GM23248 (cell line): Measurements from ENCODE around the gene PTGR3. TPM values are rescaled to one million over a fixed set of nuclear protein-coding genes. Genes with fewer than 3 reads are reported as not detected.

Source experiments
- DNase-seq: peaks from one replicate; pipeline ENCODE4 v3.0.0-alpha.2; 2015
- H2AFZ ChIP-seq: fragments of 200-600 bp; sonication (generic); 2 replicates; pipeline ENCODE4 v1.6.1; 2016; ENCODE audit warnings: antibody characterized with exemption
- H3F3A ChIP-seq: fragments of 200-600 bp; sonication (generic); 2 replicates; pipeline ENCODE4 v1.6.1; 2016; ENCODE audit warnings: mild to moderate bottlenecking, antibody characterized with exemption, mixed run types; ENCODE audit not compliant: insufficient read depth
- H3K27ac ChIP-seq: fragments of 200-600 bp; sonication (generic); 2 replicates; pipeline ENCODE4 v1.5.1; 2016; ENCODE audit warnings: mild to moderate bottlenecking
- H3K27me3 ChIP-seq: fragments of 200-600 bp; sonication (generic); replicated peaks from 2 replicates; pipeline ENCODE4 v1.6.1; 2016; ENCODE audit warnings: mild to moderate bottlenecking; ENCODE audit not compliant: insufficient read depth
- H3K36me3 ChIP-seq: fragments of 200-600 bp; sonication (generic); 2 replicates; pipeline ENCODE4 v1.6.1; 2016; ENCODE audit warnings: low read depth, mild to moderate bottlenecking
- H3K4me1 ChIP-seq: fragments of 200-600 bp; sonication (generic); 2 replicates; pipeline ENCODE4 v1.6.1; 2016; ENCODE audit warnings: mild to moderate bottlenecking; ENCODE audit not compliant: insufficient read depth
- H3K4me2 ChIP-seq: fragments of 200-600 bp; sonication (generic); one replicate; pipeline ENCODE4 v1.6.1; 2016; ENCODE audit warnings: mild to moderate bottlenecking; ENCODE audit not compliant: unreplicated experiment
- H3K4me3 ChIP-seq: fragments of 200-600 bp; sonication (generic); 2 replicates; pipeline ENCODE4 v1.5.1; 2016; ENCODE audit warnings: mild to moderate bottlenecking
- H3K79me2 ChIP-seq: fragments of 200-600 bp; sonication (generic); 2 replicates; pipeline ENCODE4 v1.6.1; 2016; ENCODE audit warnings: mild to moderate bottlenecking; ENCODE audit not compliant: insufficient read depth
- H3K9ac ChIP-seq: fragments of 200-600 bp; sonication (generic); 2 replicates; pipeline ENCODE4 v1.6.1; 2016; ENCODE audit warnings: mild to moderate bottlenecking
- H3K9me2 ChIP-seq: fragments of 200-600 bp; sonication (generic); 2 replicates; pipeline ENCODE4 v1.6.1; 2016; ENCODE audit warnings: mixed run types, mild to moderate bottlenecking, moderate library complexity; ENCODE audit not compliant: insufficient read depth
- H3K9me3 ChIP-seq: fragments of 200-600 bp; sonication (generic); one replicate; pipeline ENCODE4 v1.6.1; 2017; ENCODE audit warnings: low read depth
- H4K20me1 ChIP-seq: fragments of 200-600 bp; sonication (generic); 2 replicates; pipeline ENCODE4 v1.6.0; 2016; ENCODE audit not compliant: insufficient read depth
- EZH2 ChIP-seq: fragments of 200-600 bp; sonication (generic); IDR thresholded peaks from 2 replicates; pipeline ENCODE4 v1.6.1; 2018; ENCODE audit warnings: antibody characterized with exemption, mild to moderate bottlenecking; ENCODE audit not compliant: insufficient read depth, poor library complexity, severe bottlenecking
- EZH2phosphoT487 ChIP-seq: fragments of 200-600 bp; sonication (generic); IDR thresholded peaks from 2 replicates; pipeline ENCODE4 v1.6.1; 2018; ENCODE audit warnings: antibody characterized with exemption, moderate library complexity, mild to moderate bottlenecking, low read depth; ENCODE audit not compliant: insufficient read depth
- WGBS, 2 experiments: methylation state at CpG; one replicate each; pipeline ENCODE4 v1.1.6; 2015 to 2017; ENCODE audit warnings: low lambda C conversion rate in 2 of 2, low coverage in 1 of 2; ENCODE audit errors: missing lambda C conversion rate in 2 of 2; 5-methylcytosine and 5-hydroxymethylcytosine counted together
- in situ Hi-C: fragments of 300-500 bp; cut with MboI; formaldehyde crosslinking; loops from 2 replicates; pipeline ENCODE4 v1.15.0; 2020
- polyA plus RNA-seq: library from polyadenylated mRNA; unstranded; fragments of >200 nt; fragmentation: Nextera tagmentation; extraction: Ambion mirVana; gene quantifications from 2 replicates; pipeline ENCODE4 v1.2.1, GENCODE V29; 2016
- total RNA-seq: library from RNA; depleted of rRNA; stranded (reverse); fragments of >200 nt; shearing (Covaris generic); gene quantifications from 2 replicates; pipeline ENCODE4 v1.2.3, GENCODE V29; 2014

PTGR3 gene
- total and polyA plus RNA-seq, 2 experiments from 2014 or later = 10.2 to 21.3 TPM

- Histone ChIP-seq H3K27me3 (no peaks in the 10 kb centered on the region), H2AFZ (no peak overlapping the region), H3K4me2 (no peak overlapping the region), H3K4me3 (no peak overlapping the region), H3K36me3 (no peaks in the 10 kb centered on the region; the same call in 1 of the 2 replicates), H3K9ac (no peak overlapping the region), H3F3A (no peaks in the 10 kb centered on the region), H3K79me2 (peaks cover 45% of the 10 kb centered on the region), H3K27ac (no peak overlapping the region), H3K4me1 (no peaks in the 10 kb centered on the region), H4K20me1 (no peaks in the 10 kb centered on the region), H3K9me2 (no peaks in the 10 kb centered on the region), H3K9me3 (no peaks in the 10 kb centered on the region)
- no peak for DNase-seq
- in situ Hi-C loops = no loop called here
- 93 to 96% methylated on average over 10 of the region's 10 CpGs for WGBS, 2 experiments
- TF ChIP-seq EZH2phosphoT487 = no peak
- no peak for TF ChIP-seq EZH2
Observed at GRCh38 chr18:75238786-75239185, 29.8 kb upstream of the PTGR3 start.

GRCh38 chr18:75238100-75238499 is 29.2 kb upstream of the PTGR3 start:
- Histone ChIP-seq H3K4me3 (no peak overlapping the region), H3K27me3 (no peaks in the 10 kb centered on the region), H3K4me2 (no peak overlapping the region), H3K36me3 (no peaks in the 10 kb centered on the region; the same call in 1 of the 2 replicates), H3K4me1 (no peaks in the 10 kb centered on the region), H3K27ac (no peak overlapping the region), H3F3A (no peaks in the 10 kb centered on the region), H3K79me2 (peaks cover 38% of the 10 kb centered on the region), H4K20me1 (no peaks in the 10 kb centered on the region), H2AFZ (no peak overlapping the region), H3K9me2 (no peaks in the 10 kb centered on the region), H3K9me3 (no peaks in the 10 kb centered on the region), H3K9ac (no peak overlapping the region)
- WGBS, 2 experiments = 84 to 85% methylated on average over 13 of the region's 13 CpGs
- in situ Hi-C loops = no loop called here
- TF ChIP-seq EZH2phosphoT487 = no peak
- TF ChIP-seq EZH2 = no peak
- DNase-seq = no peak

DNA sequence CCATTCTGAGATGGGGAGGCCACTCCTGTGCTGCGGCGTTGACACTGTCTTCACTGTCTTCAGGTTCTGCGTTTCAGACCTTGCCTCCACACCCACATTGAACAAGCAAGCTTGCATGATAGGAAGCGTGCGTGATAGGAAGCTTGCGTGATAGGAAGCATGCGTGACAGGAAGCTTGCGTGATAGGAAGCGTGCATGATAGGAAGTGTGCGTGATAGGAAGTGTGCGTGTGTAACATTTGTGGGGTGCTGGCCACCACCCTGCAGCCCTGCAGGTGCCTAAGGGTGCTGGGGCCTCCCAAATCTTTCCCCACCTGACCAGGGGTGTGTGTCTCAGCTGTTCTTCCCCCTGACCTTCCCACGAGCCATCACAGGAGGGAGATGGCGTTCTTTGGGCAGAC is 27.0 kb upstream of the PTGR3 start:
- H2AFZ ChIP-seq = no peak overlapping the region
- in situ Hi-C loops = no loop called here

DNA sequence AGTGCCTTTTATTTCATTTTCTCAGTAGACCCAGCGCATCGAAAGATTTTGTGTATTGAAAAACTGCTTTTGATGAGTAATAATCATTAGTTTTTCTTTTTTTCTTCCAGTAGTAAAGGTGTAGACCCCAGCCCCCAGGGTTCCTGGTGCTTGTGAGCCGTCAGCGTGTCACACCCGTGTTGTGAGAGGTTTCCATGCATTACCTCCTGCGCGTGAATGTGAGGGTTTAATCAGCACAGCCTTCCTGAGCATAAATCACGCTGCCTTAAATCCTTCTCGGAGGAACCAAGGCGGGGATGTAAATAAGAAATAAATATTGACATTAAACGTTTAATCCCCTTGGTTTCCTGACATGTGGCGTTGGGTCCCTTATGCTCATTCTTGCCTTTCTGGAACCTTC is 26.0 kb upstream of the PTGR3 start:
- Histone ChIP-seq H2AFZ (no peak overlapping the region), H3K79me2 (peaks cover 32% of the 10 kb centered on the region), H3K9me3 (no peaks in the 10 kb centered on the region), H3K4me2 (no peak overlapping the region), H3K36me3 (no peaks in the 10 kb centered on the region; the same call in 1 of the 2 replicates), H3F3A (no peaks in the 10 kb centered on the region), H3K27ac (no peak overlapping the region), H3K4me3 (no peak overlapping the region), H3K4me1 (no peaks in the 10 kb centered on the region), H3K9ac (no peak overlapping the region), H3K27me3 (no peaks in the 10 kb centered on the region), H4K20me1 (no peaks in the 10 kb centered on the region), H3K9me2 (no peaks in the 10 kb centered on the region)
- DNase-seq = no peak
- TF ChIP-seq EZH2phosphoT487 (no peak), EZH2 (no peak)
- in situ Hi-C loops = no loop called here
- 97 to 99% methylated on average over 11 to 12 of the region's 12 CpGs for WGBS, 2 experiments

More for the DNA sequence above, 27.0 kb upstream of the PTGR3 start:
- no peaks in the 10 kb centered on the region for H3K4me1 ChIP-seq
- no peak overlapping the region for H3K4me3 ChIP-seq
- H3K9me2 ChIP-seq = no peaks in the 10 kb centered on the region
- no peak overlapping the region for H3K27ac ChIP-seq
- H4K20me1 ChIP-seq = no peaks in the 10 kb centered on the region
- peaks cover 32% of the 10 kb centered on the region for H3K79me2 ChIP-seq
- no peak for DNase-seq
- TF ChIP-seq EZH2phosphoT487 (no peak), EZH2 (no peak)
- 88 to 96% methylated on average over 13 of the region's 13 CpGs for WGBS, 2 experiments
- no peak overlapping the region for H3K9ac ChIP-seq
- no peaks in the 10 kb centered on the region for H3F3A ChIP-seq
- no peaks in the 10 kb centered on the region for H3K9me3 ChIP-seq
- H3K27me3 ChIP-seq = no peaks in the 10 kb centered on the region
- no peak overlapping the region for H3K4me2 ChIP-seq
- H3K36me3 ChIP-seq = no peaks in the 10 kb centered on the region; the same call in 1 of the 2 replicates

DNA sequence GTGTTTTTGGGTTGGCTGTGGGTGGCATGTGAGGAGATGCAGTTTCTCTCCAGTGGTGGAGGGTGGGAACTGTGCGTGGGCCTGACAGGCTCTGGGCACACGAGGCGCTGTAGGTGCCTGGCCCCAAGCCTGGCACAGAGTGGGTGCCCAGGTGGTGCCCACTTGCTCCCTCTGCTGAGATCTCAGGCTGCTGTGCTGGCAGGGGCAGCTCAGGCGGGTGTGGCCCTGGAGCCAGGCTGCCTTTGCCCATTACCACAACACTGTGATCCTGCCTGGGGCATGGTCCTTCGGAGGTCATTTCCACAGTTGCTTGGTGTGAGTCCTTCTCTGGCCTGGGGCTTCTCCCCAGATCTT is 22.1 kb upstream of the PTGR3 start:
- H3K27ac ChIP-seq = no peak overlapping the region
- H3K9me2 ChIP-seq = no peaks in the 10 kb centered on the region
- H3K9me3 ChIP-seq = no peaks in the 10 kb centered on the region
- DNase-seq = no peak
- H3K9ac ChIP-seq = no peak overlapping the region
- H3K4me1 ChIP-seq = peaks cover 18% of the 10 kb centered on the region
- H3K79me2 ChIP-seq = peaks cover 55% of the 10 kb centered on the region
- WGBS, 2 experiments = 96 to 100% methylated on average over 5 of the region's 5 CpGs
- in situ Hi-C loops = no loop called here
- H3K4me2 ChIP-seq = no peak overlapping the region
- H3K27me3 ChIP-seq = no peaks in the 10 kb centered on the region
- H3K4me3 ChIP-seq = no peak overlapping the region
- no peak overlapping the region for H2AFZ ChIP-seq
- no peak for TF ChIP-seq EZH2phosphoT487
- TF ChIP-seq EZH2 = no peak
- no peaks in the 10 kb centered on the region for H4K20me1 ChIP-seq
- H3F3A ChIP-seq = no peaks in the 10 kb centered on the region
- H3K36me3 ChIP-seq = no peaks in the 10 kb centered on the region; the same call in 1 of the 2 replicates
